ENCODE results near the gene C8G.

The C8G gene

GRCh38 chr9:136953771-136954269 lies 8.8 kb downstream of the C8G start:
- no peak for DNase-seq (ENCODE audit: low spot score)

- DNase-seq (ENCODE audit: low spot score), result no peak
These were observed 9.4 kb downstream of the C8G start for GRCh38 chr9:136954270-136955083.

GRCh38 chr9:136955202-136955942 lies 10.3 kb downstream of the C8G start:
- DNase-seq (ENCODE audit: low spot score), result no peak

- no peak for DNase-seq (ENCODE audit: low spot score)
These were observed 10.9 kb downstream of the C8G start for GRCh38 chr9:136955943-136956335.

GRCh38 chr9:136956604-136957003 lies 11.6 kb downstream of the C8G start:
- no peak for DNase-seq (ENCODE audit: low spot score)

- DNase-seq (ENCODE audit: low spot score), result no peak
These were observed 12.4 kb downstream of the C8G start for GRCh38 chr9:136957461-136957860.

GRCh38 chr9:136957901-136958300 lies 12.9 kb downstream of the C8G start:
- no peak for DNase-seq (ENCODE audit: low spot score)

- DNase-seq (ENCODE audit: low spot score), result no peak
These were observed 13.4 kb downstream of the C8G start for GRCh38 chr9:136958473-136958872.

GRCh38 chr9:136958898-136959850 lies 14.1 kb downstream of the C8G start:
- no peak for DNase-seq (ENCODE audit: low spot score)

GRCh38 chr9:136960212-136960937 lies 15.3 kb downstream of the C8G start:
- no peak for DNase-seq (ENCODE audit: low spot score)

- no peak for DNase-seq (ENCODE audit: low spot score)
These were observed 15.9 kb downstream of the C8G start for GRCh38 chr9:136960938-136961275.

- DNase-seq (ENCODE audit: low spot score), result no peak
These were observed 16.4 kb downstream of the C8G start for GRCh38 chr9:136961279-136962065.

- no peak for DNase-seq (ENCODE audit: low spot score)
These were observed 17.1 kb downstream of the C8G start for GRCh38 chr9:136962163-136962562.

GRCh38 chr9:136962701-136963248 lies 17.7 kb downstream of the C8G start:
- DNase-seq (ENCODE audit: low spot score), result no peak

GRCh38 chr9:136963341-136963740 lies 18.3 kb downstream of the C8G start:
- DNase-seq (ENCODE audit: low spot score), result no peak

- DNase-seq (ENCODE audit: low spot score), result no peak
These were observed 18.7 kb downstream of the C8G start for GRCh38 chr9:136963751-136964150.

- no peak for DNase-seq (ENCODE audit: low spot score)
These were observed 19.2 kb downstream of the C8G start for GRCh38 chr9:136964171-136964689.

- no peak for DNase-seq (ENCODE audit: low spot score)
These were observed 19.9 kb downstream of the C8G start for GRCh38 chr9:136964833-136965422.

GRCh38 chr9:136965771-136966484 lies 20.9 kb downstream of the C8G start:
- DNase-seq (ENCODE audit: low spot score), result no peak
